ENCODE results near the gene NAMPT.

NAMPT gene

GRCh38 chr7:106313966-106314365 is 29.2 kb upstream of the NAMPT start:
- in situ Hi-C loops (cut with MboI; ENCODE audit: low pct_unique_long_range_greater_than_20kb, low sequenced_read_pairs, unreplicated experiment), result no loop called here
- no peak for DNase-seq (ENCODE audit: low spot score)
- TF ChIP-seq, protein P1, sequence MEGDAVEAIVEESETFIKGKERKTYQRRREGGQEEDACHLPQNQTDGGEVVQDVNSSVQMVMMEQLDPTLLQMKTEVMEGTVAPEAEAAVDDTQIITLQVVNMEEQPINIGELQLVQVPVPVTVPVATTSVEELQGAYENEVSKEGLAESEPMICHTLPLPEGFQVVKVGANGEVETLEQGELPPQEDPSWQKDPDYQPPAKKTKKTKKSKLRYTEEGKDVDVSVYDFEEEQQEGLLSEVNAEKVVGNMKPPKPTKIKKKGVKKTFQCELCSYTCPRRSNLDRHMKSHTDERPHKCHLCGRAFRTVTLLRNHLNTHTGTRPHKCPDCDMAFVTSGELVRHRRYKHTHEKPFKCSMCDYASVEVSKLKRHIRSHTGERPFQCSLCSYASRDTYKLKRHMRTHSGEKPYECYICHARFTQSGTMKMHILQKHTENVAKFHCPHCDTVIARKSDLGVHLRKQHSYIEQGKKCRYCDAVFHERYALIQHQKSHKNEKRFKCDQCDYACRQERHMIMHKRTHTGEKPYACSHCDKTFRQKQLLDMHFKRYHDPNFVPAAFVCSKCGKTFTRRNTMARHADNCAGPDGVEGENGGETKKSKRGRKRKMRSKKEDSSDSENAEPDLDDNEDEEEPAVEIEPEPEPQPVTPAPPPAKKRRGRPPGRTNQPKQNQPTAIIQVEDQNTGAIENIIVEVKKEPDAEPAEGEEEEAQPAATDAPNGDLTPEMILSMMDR (IDR thresholded peaks at IDR 0.05; ENCODE audit: extremely low read depth, insufficient read depth, missing control alignments), result no peak

DNA sequence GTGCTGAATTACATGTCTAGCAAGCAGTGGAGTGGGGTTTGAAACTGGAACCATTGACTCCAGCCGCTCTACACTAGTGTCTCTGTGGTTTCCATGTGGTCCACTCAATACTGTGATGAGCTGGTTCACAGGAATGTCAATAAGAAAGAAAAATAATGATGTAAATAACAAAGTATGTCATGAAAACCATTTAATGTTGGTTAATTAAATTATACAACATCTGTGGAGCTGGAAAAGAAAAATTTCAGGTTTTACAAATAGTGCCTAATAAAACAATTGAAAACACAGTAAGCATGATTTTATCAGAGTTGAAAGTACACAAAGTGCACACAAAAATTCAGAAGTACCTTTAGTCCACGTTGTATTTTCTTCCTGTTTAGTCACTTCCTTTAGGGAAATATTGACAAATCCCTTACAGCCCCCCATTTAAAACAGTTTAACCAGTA is 28.7 kb upstream of the NAMPT start:
- DNase-seq (ENCODE audit: low spot score), result no peak
- TF ChIP-seq, protein P1 (IDR thresholded peaks at IDR 0.05; ENCODE audit: extremely low read depth, insufficient read depth, missing control alignments), result no peak
- in situ Hi-C loops (cut with MboI; ENCODE audit: low pct_unique_long_range_greater_than_20kb, low sequenced_read_pairs, unreplicated experiment), result no loop called here

DNA sequence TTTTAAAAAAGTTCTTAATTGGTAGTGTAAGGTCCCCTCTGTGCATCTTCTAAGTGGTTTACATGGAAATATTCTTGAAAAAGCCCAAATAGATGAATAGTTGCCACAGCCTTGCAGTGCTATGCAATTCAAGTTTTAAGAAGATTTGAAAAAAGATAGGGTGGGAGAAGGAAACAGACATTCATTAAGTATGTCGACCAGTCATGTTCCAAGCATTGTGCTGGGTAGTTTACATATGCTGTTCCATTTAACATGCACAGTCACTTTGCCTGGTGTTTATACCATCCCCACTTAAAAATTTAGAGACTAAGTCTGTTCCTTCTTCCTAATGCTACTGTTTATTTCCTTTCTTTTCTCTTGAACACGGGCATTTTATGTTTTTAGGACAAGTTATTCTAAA is 28.1 kb upstream of the NAMPT start:
- no peak for DNase-seq (ENCODE audit: low spot score)
- in situ Hi-C loops (cut with MboI; ENCODE audit: low pct_unique_long_range_greater_than_20kb, low sequenced_read_pairs, unreplicated experiment), result no loop called here
- TF ChIP-seq, protein P1 (IDR thresholded peaks at IDR 0.05; ENCODE audit: extremely low read depth, insufficient read depth, missing control alignments), result no peak

GRCh38 chr7:106312099-106312871 is 27.5 kb upstream of the NAMPT start:
- no peak for DNase-seq (ENCODE audit: low spot score)
- in situ Hi-C loops (cut with MboI; ENCODE audit: low pct_unique_long_range_greater_than_20kb, low sequenced_read_pairs, unreplicated experiment), result no loop called here
- TF ChIP-seq, protein P1 (IDR thresholded peaks at IDR 0.05; ENCODE audit: extremely low read depth, insufficient read depth, missing control alignments), result no peak

DNA sequence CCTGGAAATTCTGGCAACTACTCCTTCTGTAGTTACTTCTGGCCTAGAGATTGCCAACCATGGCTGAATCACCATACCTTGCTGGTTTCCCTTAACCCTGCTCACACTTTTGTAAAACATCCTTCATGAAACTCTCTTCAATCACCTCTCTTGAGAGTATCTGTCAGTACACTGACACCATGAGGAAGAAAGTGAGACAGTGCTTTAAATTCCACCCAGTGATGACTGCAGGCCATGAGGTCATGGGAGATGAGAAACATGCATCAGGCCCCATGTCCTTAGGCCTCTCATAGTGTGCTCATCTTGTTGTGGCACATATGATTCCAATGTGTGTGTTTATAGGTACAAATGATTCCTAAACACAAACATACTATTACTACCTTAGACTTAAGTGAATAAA is 24.6 kb upstream of the NAMPT start:
- TF ChIP-seq, protein P1 (IDR thresholded peaks at IDR 0.05; ENCODE audit: extremely low read depth, insufficient read depth, missing control alignments), result no peak
- in situ Hi-C loops (cut with MboI; ENCODE audit: low pct_unique_long_range_greater_than_20kb, low sequenced_read_pairs, unreplicated experiment), result no loop called here
- no peak for DNase-seq (ENCODE audit: low spot score)

- TF ChIP-seq, protein P1 (IDR thresholded peaks at IDR 0.05; ENCODE audit: extremely low read depth, insufficient read depth, missing control alignments), result no peak
- no peak for DNase-seq (ENCODE audit: low spot score)
- in situ Hi-C loops (cut with MboI; ENCODE audit: low pct_unique_long_range_greater_than_20kb, low sequenced_read_pairs, unreplicated experiment), result no loop called here
Measured at GRCh38 chr7:106306256-106306655, 21.5 kb upstream of the NAMPT start.
